HG02840 (cell line): Measurements from ENCODE around the gene VCAN.

Experiments used
- ATAC-seq: cut with Tn5 transposase; IDR thresholded peaks from one replicate; pipeline ENCODE4 v1.9.1; 2021; ENCODE audit warnings: mild to moderate bottlenecking, moderate library complexity, moderate number of reproducible peaks; ENCODE audit not compliant: unreplicated experiment, low FRiP score

VCAN gene

DNA sequence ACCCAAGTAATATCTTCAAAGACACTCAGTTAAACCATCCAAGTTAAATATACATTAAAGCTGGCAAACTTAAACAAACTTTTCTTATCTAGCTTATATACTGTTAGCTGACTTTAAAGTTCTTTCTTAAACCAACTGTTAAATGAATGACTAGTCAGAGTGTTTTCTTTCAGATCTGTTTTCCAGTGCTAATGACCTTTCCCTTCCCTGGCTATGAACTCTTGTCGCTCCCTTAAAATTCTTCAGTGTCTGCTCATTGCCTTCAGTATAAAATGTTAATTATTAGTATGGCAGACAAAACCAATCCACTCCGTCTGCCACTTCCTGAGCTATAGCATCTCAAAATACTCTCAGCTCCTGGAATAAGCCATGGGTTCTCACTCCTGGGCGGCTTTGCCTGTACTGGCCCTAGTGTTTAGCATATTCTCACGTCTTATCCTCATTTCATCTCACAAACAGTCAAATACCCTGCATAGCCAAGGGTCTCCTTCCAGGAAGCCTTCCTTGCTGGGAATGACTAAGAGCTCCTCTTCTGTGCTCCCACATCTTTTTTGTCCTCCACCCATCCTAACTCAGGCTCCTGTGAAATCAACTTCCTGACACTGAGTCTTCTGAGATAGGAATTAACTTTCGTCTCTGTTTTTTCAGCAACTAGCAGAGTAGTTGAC lies 87.7 kb downstream of the VCAN start:
- ATAC-seq, result no peak

DNA sequence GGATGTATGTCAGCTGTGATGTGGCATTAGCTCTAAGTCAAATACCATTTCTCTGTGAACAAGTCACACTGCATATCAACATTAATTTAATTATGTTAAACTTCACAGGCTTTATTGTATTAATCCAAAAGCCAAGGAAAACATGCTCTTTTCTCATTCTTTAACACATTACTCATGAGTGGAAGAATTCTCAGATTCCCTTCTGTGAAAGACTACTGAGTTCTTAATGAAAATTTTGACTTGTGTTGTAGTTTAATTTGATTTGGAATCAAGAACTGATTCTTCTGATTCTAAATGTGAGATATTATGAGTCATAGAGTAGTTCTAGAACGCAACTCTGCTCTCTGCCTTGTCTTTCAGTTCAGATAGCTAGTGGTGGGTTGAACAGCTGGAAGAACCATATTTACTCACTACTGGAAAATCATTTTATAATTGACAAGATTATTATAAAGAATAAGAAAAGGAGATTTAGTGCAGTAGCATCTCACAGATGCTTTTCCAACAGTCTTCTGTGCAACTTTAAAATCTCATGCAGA lies 90.6 kb downstream of the VCAN start:
- no peak for ATAC-seq

DNA sequence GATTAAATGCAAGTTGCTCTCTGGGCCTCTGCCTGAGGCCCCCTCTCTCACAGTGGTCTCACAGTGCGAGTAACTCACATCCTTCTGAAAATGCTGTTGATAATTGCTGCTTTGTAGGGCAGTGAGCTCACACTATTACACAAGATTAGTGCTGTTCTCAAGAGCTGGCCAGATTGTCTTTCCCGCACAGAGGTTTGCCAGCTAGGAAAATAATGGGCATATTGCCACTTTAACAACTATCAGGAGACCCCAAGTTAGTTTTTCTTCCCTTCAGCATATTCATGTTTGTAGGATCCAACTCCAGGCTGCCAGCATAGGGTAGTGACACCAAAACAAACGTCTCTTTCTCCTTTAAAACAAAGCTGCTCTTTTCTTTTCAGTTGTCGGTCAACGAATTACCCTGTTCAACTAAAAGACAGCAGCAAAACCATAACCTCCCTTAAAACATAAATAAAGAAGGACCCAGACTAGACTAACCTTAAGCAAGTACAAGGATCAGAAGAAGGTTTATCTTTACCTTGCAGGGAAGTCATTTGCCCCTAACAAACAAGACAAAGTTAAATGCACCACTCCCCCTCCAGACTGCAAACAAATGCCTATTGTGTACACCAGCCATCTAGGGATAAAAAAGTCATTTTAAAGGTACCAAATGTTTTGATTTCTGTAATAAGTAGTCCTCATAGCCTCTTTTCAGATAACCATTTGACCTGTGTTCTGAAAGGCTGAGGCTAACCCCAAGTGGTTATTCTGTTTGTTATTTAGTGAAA lies 91.4 kb downstream of the VCAN start:
- ATAC-seq, result no peak

DNA sequence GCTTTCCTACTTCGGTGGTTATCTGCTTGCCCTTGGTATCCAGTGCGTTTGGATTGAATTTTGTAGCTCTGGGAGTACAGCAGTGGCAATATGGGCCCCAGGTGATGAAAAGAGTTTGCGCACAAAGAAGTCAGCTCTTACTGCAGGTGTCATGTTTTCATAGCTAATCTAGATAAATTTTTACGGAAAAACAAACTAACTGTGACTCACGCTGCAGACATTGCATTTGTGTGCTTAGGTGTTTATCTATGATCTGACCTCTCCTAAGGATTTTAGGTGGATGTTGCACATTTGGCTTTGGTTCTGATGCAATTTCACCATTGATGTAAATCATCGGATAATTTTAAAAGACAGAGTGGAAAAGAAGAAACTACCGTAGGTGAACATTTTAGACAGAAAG lies 92.1 kb downstream of the VCAN start:
- ATAC-seq, result no peak

DNA sequence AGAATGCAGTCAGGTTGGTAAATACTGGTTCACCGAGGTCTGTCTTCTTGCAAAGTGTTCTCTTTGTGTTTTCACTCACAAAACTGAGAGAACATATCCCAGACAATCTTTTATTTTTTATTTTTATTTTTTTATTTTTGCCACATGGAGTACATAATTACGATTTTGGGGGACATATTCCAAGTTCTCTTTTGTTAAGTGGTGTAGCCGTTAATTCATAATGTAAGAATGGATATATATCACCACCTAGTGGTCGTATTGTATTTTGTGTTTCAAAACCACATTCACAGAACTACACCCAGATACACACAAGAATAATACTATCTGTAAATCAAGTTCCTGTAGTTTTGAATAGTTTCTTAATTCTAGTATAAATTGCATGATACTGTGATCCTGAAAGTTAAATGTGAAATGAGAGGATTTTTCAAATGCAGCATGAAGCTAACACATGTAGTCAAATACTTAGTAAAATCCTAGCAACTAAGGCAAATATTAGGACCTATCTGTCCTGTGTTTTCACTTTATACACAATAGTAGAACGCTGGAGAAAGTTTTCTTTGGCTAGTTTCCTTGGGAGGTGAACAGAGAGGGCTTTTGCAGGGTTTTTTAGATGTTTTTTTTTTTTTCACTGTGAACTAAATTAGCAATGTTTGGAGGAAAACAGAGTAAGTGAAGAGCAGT lies 92.7 kb downstream of the VCAN start:
- no peak for ATAC-seq

DNA sequence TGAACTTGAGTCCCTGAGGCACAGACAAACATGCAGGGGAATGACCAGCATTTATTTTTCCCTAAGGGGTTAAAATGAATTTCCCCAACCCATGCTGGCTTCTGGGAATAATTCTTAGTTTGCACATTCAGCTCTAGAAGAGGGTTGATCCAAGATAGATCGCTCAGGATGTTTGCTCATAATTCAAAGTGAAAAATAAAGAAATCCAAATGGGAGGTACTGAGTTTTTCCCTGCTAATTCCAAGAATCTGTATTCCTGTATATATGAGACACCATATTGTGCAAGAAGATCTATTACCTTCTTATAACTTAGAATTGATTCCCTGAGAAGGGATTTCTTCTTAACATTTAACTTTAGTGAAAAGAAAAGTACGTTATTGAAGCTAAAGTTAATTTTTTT lies 96.2 kb downstream of the VCAN start:
- ATAC-seq, result no peak

DNA sequence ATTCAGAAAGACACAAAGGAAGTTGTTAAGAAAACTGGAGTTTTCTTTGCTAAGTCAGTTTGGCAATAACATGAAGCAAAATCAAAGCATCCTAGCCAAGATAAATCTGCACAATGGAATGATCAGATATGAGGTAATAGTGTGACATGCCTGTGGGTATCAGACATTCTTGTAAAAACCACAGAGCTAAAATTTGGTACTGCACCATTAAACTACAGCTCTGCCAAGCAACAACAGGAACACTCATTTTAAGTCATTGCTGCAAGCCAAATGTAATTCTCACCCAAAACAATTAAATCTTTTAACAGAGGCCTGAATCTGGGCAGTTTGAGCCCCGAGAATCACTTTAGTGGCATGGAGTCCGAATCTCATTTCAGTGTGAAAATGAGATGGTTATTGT lies 96.6 kb downstream of the VCAN start:
- no peak for ATAC-seq

DNA sequence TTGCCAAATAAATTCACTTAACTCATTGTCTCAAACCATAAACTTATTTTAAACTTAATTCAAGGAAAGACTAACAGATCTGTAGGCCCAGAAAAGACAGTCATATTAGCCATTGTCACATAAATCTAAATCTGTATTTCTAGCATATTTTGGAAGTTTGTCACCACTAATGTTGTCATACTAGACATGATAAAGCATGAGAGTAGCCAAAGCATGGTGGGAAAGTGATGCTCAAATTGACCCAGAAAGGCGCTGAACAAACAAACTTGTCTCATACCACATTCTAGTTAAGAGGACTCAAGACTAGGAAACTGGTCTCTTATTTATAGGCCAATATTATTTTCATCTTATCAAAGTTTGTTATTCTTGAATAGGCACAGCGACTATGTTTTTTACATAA lies 99.4 kb downstream of the VCAN start:
- ATAC-seq, result no peak

DNA sequence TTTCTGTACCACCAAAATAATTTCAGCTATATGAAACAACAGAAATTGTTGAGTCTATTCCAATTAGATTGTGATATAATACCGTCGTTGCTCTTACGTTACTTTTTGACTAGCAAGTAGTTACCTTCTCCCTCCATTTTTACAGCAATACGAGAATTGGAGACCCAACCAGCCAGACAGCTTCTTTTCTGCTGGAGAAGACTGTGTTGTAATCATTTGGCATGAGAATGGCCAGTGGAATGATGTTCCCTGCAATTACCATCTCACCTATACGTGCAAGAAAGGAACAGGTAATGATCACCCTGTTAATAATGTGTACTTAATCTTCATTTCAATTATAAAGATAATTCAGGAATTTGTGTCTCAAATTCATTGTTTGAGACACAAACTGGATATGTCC lies 100.7 kb downstream of the VCAN start:
- ATAC-seq, result no peak

DNA sequence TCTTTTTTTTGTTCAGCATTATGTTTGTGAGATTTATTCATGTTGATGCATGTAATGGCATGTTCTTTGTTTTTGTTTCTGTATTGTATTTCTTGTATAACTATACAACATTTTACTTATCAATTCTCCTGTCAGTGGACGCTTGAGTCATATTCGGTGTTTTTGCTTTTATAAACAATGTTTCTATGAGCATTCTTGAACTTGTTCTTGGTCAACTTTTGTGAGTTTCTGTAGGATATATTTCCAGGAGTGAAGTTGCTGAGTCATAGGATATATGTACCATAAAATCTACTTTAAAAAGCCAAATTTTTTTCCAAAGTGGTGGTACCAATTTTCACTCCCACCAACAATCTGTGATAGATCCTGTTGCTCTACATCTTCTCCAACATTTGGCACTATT lies 104.8 kb downstream of the VCAN start:
- ATAC-seq, result no peak

DNA sequence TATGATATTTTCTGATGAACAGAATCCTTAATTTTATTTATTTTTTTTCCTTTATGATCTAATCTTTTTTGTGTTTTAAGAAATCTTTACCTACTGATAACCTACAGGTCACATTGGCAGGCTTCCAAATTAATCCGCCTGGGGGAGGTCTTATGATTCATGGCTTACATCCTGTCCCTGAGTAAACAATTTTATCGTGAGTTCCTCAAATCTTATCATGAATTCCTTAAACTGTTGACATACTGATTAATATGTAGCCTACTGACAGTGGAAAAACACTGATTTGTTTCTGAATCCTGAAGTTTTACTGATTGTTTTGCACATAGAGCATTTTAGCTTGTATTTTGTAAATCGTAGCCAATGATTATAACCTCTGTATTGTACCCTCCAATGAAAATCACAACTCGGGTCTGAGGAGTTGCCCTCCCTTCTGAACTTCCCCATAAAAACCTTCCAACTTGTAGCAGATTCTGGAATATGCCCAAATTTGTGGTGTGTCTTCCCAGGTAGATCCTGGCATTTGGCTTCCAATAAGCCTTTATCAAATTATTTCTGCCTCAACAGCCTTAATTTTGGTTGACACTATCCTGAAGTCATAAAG lies 105.6 kb downstream of the VCAN start:
- ATAC-seq, result no peak

DNA sequence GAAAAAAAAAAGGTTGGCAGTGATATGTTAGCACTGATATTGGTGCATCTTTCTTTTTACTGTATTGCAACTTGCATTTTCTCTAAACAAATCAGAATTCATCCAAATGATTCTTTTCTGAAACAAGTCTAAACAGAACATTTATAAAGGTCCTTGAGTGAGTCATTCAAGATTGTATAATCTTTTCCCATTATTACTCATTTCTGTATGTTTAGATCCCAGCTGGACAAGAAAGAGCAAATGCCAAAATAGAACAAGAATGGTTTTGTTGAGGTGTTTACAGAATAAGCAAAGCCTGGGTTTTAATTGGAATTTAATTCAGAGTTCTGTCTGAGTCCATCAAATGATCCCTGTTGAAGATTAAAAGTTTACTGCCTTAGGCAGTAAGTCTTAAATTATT lies 112.3 kb downstream of the VCAN start:
- ATAC-seq, result no peak

DNA sequence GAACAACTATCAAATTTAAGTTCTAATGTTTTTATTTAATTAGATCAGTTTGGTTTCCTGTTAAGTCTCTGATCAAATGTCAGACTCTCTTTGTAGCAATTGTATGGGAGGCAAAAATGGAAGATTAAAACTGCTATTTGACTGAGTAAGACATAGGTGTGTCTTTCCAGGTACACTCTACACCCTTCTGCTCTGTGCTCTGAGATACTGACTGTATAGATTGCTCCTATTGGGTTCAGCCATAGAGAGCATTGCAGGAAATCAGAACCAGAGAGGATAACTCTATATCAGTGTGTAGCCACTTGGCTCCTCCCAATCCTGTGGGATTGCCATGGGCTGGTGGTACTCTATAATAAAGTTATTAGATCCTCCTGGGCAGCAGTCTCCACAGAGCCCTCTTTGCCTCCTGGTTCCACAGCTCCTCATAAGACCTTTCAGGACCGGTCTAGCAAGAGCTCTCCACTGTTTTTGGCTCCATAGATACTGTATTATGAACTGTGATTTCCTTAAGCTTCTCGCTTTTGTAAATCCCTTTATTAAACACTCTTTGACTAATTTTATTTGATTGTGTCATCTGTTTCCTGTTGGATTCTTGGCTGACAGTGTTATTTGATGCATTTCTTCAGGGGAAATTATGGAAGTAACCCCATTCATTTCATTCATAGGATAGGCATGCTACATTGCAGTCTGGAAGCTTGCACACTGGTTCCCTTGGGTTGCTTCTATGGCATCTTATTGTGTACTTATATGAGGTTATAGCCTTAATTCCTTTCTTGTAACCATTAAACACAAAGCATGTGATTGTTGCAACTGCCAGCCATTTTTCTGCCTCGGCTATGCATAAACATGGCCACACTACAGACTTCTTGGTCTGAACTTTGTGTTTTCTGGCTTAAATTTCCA lies 115.6 kb downstream of the VCAN start:
- no peak for ATAC-seq

DNA sequence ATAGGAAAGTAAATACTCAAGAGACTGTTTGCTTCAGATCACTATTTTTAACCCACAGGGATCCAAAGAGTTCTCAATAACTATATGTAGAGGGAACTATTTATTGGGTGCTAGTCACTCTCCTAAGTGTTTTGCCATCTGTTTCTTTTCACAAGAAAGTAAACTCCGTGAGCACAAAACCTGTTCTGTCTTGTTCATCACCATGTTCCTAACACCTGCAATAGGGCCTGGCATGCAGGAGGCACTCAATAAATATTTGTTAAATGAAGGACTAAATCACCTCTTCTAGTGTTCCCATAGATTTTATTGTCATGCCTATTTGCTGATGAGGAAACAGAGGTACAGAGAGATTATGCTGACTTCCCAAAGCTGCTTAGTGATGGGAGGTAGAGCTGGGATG lies 118.2 kb downstream of the VCAN start:
- ATAC-seq, result no peak

DNA sequence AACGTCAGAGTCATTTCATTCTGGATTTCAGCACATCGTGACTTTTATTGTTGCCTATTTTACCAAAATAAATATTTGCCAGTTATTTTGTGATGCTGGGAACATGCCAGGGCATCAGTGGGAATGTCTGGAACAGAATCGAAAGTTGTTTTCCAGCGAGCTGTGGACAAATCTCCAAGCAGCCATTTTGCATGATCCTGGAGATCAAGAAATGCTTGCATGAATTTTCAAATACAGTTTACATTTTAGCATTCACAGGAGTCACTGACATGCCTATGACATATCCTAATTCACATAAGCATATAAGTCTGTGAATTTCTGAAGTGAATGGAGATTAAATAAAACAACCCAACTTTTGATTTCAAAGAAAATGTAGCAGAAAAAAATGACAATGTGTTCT lies 119.4 kb downstream of the VCAN start:
- no peak for ATAC-seq

DNA sequence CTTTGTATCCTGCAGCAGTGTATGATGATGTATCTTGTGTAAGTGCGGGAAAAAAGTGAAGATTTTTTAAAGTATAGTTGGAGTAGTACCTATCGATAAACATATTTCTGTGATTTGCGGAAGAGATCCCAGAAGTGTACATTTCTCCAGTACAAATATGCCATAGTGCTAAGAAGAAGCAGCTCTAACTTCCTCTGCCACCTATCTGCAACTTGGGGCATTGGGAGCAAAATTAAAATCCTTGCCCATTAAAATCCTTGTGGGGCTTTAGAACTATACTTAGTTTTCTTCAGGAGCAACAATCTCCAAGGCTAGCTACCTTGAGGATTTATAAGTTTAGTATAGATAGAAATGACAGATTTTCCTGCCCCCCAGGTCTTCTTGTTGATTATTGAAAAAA lies 123.7 kb downstream of the VCAN start:
- no peak for ATAC-seq

DNA sequence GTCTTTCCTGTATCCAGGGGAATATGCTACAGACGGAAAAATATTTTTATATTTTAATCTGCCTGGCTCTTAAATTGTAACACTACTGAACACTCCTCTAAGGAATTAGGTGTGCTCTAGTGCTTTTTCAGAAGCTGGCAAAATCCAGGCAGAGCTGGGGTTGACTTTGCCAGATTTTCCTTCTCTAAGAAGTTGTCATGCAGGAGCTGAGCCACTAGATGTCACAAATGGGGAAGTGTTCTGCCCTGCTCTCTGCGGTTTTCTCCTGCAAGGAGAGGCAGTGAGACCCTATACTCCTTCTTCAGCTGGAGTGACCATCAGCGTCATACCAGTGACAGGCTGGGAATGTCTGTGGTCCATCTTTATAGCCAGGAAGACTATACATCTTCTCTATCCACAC lies 136.6 kb downstream of the VCAN start:
- ATAC-seq, result no peak

DNA sequence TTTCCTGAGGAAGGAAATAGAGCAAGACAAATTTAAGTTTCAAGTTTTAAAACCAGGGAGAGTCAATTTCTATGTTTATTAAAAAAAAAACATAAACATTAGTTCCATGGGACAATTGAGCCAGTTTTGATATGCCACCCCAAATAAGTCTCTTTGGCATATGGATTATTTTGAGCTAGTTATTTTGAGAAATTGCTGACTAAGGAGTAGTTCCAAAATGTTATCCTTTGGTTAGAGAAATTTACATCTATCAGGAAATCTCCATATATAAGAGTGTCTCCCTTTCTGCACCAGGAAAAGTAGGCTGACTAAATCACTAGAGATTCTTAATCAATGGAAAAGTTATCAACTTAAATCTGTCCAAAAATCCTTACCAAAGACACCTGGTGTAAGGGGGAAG lies 143.3 kb downstream of the VCAN start:
- no peak for ATAC-seq

DNA sequence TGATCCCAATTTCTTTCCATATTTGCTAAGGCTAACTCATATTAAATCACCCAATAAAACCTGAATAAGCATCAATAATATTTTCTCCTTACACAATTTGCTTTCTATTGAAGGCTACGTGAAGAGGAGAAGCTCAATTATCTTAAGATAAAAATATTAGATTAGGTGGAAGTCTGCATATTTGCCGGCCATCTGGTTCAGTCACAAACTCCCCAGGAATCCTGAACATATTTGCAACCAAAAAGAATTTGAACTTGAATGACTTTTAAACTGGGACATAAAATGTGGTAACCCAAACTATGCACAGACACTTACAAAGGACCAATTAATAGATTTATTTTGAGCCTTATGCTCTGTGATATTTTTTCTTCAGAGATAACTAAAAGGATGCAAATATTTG lies 156.8 kb downstream of the VCAN start:
- ATAC-seq, result no peak
